Heart left ventricle (tissue), 13 donors: ENCODE results near the gene BRD1.

Source experiments
- POLR2A ChIP-seq, 2 donors: fragments of 450-650 bp; IDR thresholded peaks; one replicate each; pipeline ENCODE4 v1.6.1; 2017; ENCODE audit warnings: antibody characterized with exemption in 2 of 2, mild to moderate bottlenecking in 2 of 2, moderate library complexity in 2 of 2
- TF ChIP-seq, protein P1 (sequence below), 12 donors: fragments of 200-600 bp; sonication (generic) in 4 of 12; IDR thresholded peaks; one replicate each; pipeline versions ENCODE4 v1.5.0 to v1.8.0; 2018 to 2022; ENCODE audit warnings: antibody characterized with exemption in 12 of 12, mild to moderate bottlenecking in 5 of 12
- donor health status: ischemic (EF 13 %, LVEDD 7.1; RV severe dilation, severe dysfunction).
- donor health status: DM: no; HTN: yes; CAD: no.
- donor health status: DM: no; HTN: no; CAD: no.
- donor health status: ischemic (EF 25% LVEDD 6.9; RV normal size, moderate dysfunction).
- donor health status: ischemic (EF 25% LVEDD 5.7; RV mildly dilated, moderate dysfunction).
- donor health status: ischemic (EF 35%, LVEDD 5.7; RV mildly dilated, moderate dysfunction).
- donor health status: nonischemic (EF 11% LVEDD 7.7; RV severe dilation, severe dysfunction).
- donor health status: DM: yes; HTN: yes; CAD: no.
- donor health status: PGD.
- donor health status: ischemic (EF 29% LVEDD 5.4; RV normal size, mild dysfunction).
- donor health status: nonischemic (EF 23%, LVEDD 6.1; RV moderate dilation, normal function).

DNA sequence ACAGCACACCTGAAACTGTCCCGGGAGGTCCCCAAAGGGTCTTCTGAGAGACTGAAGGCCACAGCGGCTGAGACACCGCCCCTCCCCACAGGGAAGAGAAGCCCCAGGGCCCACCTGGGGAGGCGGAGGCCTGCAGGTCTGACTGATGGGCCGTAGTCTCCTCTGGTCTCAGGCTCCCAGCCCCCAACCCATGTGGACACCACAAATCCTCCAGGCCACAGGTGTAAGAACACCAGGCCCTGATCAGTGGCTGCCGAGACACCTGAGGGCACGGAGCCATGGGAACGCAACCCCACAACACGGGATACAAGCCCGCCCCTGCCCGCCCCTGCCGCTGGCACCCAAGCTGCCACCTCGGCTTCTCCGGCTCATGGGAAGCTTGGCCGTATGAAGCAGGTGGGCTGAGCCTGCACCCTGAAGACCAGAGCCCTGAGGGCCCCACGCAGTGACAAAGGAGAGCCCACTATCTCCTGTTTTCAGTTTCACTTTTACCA, 46.3 kb downstream of the BRD1 start:
- TF ChIP-seq, protein P1, sequence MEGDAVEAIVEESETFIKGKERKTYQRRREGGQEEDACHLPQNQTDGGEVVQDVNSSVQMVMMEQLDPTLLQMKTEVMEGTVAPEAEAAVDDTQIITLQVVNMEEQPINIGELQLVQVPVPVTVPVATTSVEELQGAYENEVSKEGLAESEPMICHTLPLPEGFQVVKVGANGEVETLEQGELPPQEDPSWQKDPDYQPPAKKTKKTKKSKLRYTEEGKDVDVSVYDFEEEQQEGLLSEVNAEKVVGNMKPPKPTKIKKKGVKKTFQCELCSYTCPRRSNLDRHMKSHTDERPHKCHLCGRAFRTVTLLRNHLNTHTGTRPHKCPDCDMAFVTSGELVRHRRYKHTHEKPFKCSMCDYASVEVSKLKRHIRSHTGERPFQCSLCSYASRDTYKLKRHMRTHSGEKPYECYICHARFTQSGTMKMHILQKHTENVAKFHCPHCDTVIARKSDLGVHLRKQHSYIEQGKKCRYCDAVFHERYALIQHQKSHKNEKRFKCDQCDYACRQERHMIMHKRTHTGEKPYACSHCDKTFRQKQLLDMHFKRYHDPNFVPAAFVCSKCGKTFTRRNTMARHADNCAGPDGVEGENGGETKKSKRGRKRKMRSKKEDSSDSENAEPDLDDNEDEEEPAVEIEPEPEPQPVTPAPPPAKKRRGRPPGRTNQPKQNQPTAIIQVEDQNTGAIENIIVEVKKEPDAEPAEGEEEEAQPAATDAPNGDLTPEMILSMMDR (IDR thresholded peaks at IDR 0.05) = no peak
- no peak for TF ChIP-seq POLR2A (IDR thresholded peaks at IDR 0.05)
